Measurements from ENCODE around the gene MCU.
"Not testable (repeated sequence)": the region's sequence is repeated elsewhere in the genome, so short reads cannot be mapped to it uniquely, and the experiment has no call there.

Gene MCU

GRCh38 chr10:72851509-72851908 lies 159.6 kb downstream of the MCU start:
- no peak for DNase-seq

- DNase-seq: no peak
Measured at GRCh38 chr10:72852508-72852907, 160.6 kb downstream of the MCU start.

GRCh38 chr10:72855129-72855528 lies 163.2 kb downstream of the MCU start:
- DNase-seq: no peak

- no peak for DNase-seq
Measured at GRCh38 chr10:72855790-72856189, 163.8 kb downstream of the MCU start.

- no peak for DNase-seq
Measured at GRCh38 chr10:72858067-72858466, 166.1 kb downstream of the MCU start.

GRCh38 chr10:72862957-72863356 lies 171.0 kb downstream of the MCU start:
- DNase-seq: no peak

GRCh38 chr10:72875250-72876055 lies 183.5 kb downstream of the MCU start:
- no peak for DNase-seq

- DNase-seq: no peak
Measured at GRCh38 chr10:72879245-72879644, 187.3 kb downstream of the MCU start.

- DNase-seq: no peak
Measured at GRCh38 chr10:72881291-72881690, 189.3 kb downstream of the MCU start.

- DNase-seq: no peak
Measured at GRCh38 chr10:72883861-72884260, 191.9 kb downstream of the MCU start.

- DNase-seq: no peak
Measured at GRCh38 chr10:72885953-72886352, 194.0 kb downstream of the MCU start.

GRCh38 chr10:72886621-72887020 lies 194.7 kb downstream of the MCU start:
- DNase-seq: no peak

GRCh38 chr10:72887043-72887442 lies 195.1 kb downstream of the MCU start:
- DNase-seq: no peak

GRCh38 chr10:72888151-72888638 lies 196.3 kb downstream of the MCU start:
- no peak for DNase-seq

- no peak for DNase-seq
Measured at GRCh38 chr10:72889391-72889831, 197.5 kb downstream of the MCU start.

- DNase-seq: no peak
Measured at GRCh38 chr10:72890086-72890485, 198.1 kb downstream of the MCU start.

- no peak for DNase-seq
Measured at GRCh38 chr10:72893136-72893798, 201.3 kb downstream of the MCU start, which contains the start of gene OIT3. OIT3 (plus strand) TSS chr10:72893739; CDS start chr10:72893799, 60 bp downstream.

GRCh38 chr10:72895236-72895850 lies 203.4 kb downstream of the MCU start:
- no peak for DNase-seq

GRCh38 chr10:72898616-72899015 lies 206.7 kb downstream of the MCU start:
- no peak for DNase-seq

- DNase-seq: no peak
Measured at GRCh38 chr10:72899545-72899944, 207.6 kb downstream of the MCU start.

- DNase-seq: not testable (repeated sequence)
Measured at GRCh38 chr10:72903941-72904446, 212.1 kb downstream of the MCU start.

GRCh38 chr10:72904806-72905205 lies 212.9 kb downstream of the MCU start:
- no peak for DNase-seq

GRCh38 chr10:72906446-72906845 lies 214.5 kb downstream of the MCU start:
- DNase-seq: no peak

All from NCI-H526 treated with DMSO at 0.1 percent for 48 hours (cell line).